ENCODE data around the gene B4GALNT1.
"Not testable (repeated sequence)": the region's sequence is repeated elsewhere in the genome, so short reads cannot be mapped to it uniquely, and the experiment has no call there.

The B4GALNT1 gene

GRCh38 chr12:57637364-57637763 lies 4.4 kb upstream of the B4GALNT1 start:
- DNase-seq (ENCODE audit: low spot score) = no peak

- DNase-seq (ENCODE audit: low spot score) = not testable (repeated sequence)
These were observed 3.7 kb upstream of the B4GALNT1 start for GRCh38 chr12:57636731-57637130.

- DNase-seq (ENCODE audit: low spot score) = peak; percentile 55
These were observed 686 bp downstream of the B4GALNT1 start for GRCh38 chr12:57632073-57632957.

GRCh38 chr12:57631566-57632072 lies 1.4 kb downstream of the B4GALNT1 start:
- no peak for DNase-seq (ENCODE audit: low spot score)

GRCh38 chr12:57630891-57631433 lies 2.0 kb downstream of the B4GALNT1 start:
- DNase-seq (ENCODE audit: low spot score) = peak; percentile 4

- DNase-seq (ENCODE audit: low spot score) = no peak
These were observed 3.0 kb downstream of the B4GALNT1 start for GRCh38 chr12:57629897-57630471.

GRCh38 chr12:57628280-57629191 lies 4.5 kb downstream of the B4GALNT1 start:
- no peak for DNase-seq (ENCODE audit: low spot score)

GRCh38 chr12:57627501-57628279 lies 5.3 kb downstream of the B4GALNT1 start:
- no peak for DNase-seq (ENCODE audit: low spot score)

- DNase-seq (ENCODE audit: low spot score) = no peak
These were observed 6.0 kb downstream of the B4GALNT1 start for GRCh38 chr12:57626921-57627445.

GRCh38 chr12:57626111-57626920 lies 6.7 kb downstream of the B4GALNT1 start:
- no peak for DNase-seq (ENCODE audit: low spot score)

GRCh38 chr12:57625261-57626032 lies 7.6 kb downstream of the B4GALNT1 start:
- no peak for DNase-seq (ENCODE audit: low spot score)

GRCh38 chr12:57624441-57625220 lies 8.4 kb downstream of the B4GALNT1 start:
- DNase-seq (ENCODE audit: low spot score) = no peak

- no peak for DNase-seq (ENCODE audit: low spot score)
These were observed 9.1 kb downstream of the B4GALNT1 start for GRCh38 chr12:57623811-57624390.

GRCh38 chr12:57623385-57623784 lies 9.6 kb downstream of the B4GALNT1 start:
- no peak for DNase-seq (ENCODE audit: low spot score)

- no peak for DNase-seq (ENCODE audit: low spot score)
These were observed 10.4 kb downstream of the B4GALNT1 start for GRCh38 chr12:57622293-57623245.

- peak; percentile 87 for DNase-seq (ENCODE audit: low spot score)
These were observed 11.3 kb downstream of the B4GALNT1 start for GRCh38 chr12:57621497-57622292.
